G401.6 (cell line): ENCODE measurements around the gene NFATC2IP.
"Not testable (repeated sequence)": the region's sequence is repeated elsewhere in the genome, so short reads cannot be mapped to it uniquely, and the experiment has no call there.

Source experiments
- FAIRE-seq: peaks from 2 replicates; lab custom pipeline; 2012; peaks lifted over from hg19 to GRCh38; lab: Jason Lieb, UNC

NFATC2IP gene

DNA sequence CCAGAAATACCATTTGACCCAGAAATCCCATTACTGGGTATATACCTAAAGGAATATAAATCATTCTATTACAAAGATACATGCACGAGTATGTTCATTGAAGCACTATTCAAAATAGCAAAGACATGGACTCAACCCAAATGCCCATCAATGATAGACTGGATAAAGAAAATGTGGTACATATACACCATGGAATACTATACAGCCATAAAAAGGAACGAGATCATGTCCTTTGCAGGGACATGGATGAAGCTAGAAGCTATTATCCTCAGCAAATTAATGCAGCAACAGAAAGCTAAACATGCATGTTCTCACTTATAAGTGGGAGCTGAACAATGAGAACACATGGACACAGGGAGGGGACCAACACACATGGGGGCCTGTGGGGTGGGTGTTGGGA, 24.5 kb upstream of the NFATC2IP start:
- not testable (repeated sequence) for FAIRE-seq

- no peak for FAIRE-seq
These were observed 22.9 kb upstream of the NFATC2IP start for GRCh38 chr16:28927815-28928214.

- FAIRE-seq, result no peak
These were observed 20.5 kb upstream of the NFATC2IP start for GRCh38 chr16:28930203-28930602.

GRCh38 chr16:28930652-28931051, 20.1 kb upstream of the NFATC2IP start:
- FAIRE-seq, result no peak

DNA sequence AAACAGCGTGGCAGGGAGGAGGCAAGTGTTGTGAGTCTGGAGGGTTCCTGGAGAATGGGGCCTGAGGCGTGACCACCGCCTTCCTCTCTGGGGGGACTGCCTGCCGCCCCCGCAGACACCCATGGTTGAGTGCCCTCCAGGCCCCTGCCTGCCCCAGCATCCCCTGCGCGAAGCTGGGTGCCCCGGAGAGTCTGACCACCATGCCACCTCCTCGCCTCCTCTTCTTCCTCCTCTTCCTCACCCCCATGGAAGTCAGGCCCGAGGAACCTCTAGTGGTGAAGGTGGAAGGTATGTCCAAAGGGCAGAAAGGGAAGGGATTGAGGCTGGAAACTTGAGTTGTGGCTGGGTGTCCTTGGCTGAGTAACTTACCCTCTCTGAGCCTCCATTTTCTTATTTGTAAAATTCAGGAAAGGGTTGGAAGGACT, 18.9 kb upstream of the NFATC2IP start, which contains the start of gene CD19:
TSS of gene CD19 (plus strand) at position 171 of the 425 bp plus-strand sequence. CDS start at position 201, 30 bp downstream.
- FAIRE-seq, result no peak

GRCh38 chr16:28932339-28933141, 18.2 kb upstream of the NFATC2IP start:
- no peak for FAIRE-seq

DNA sequence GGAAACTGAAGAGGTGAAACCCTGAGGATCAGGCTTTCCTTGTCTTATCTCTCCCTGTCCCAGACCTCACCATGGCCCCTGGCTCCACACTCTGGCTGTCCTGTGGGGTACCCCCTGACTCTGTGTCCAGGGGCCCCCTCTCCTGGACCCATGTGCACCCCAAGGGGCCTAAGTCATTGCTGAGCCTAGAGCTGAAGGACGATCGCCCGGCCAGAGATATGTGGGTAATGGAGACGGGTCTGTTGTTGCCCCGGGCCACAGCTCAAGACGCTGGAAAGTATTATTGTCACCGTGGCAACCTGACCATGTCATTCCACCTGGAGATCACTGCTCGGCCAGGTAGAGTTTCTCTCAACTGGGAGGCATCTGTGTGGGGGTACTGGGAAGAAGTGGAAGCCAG, 17.6 kb upstream of the NFATC2IP start:
- no peak for FAIRE-seq

GRCh38 chr16:28935346-28935745, 15.4 kb upstream of the NFATC2IP start:
- FAIRE-seq, result no peak

- FAIRE-seq, result no peak
These were observed 14.6 kb upstream of the NFATC2IP start for GRCh38 chr16:28935924-28936783.

GRCh38 chr16:28936784-28937155, 14.0 kb upstream of the NFATC2IP start:
- no peak for FAIRE-seq

GRCh38 chr16:28937222-28937876, 13.4 kb upstream of the NFATC2IP start:
- no peak for FAIRE-seq

- no peak for FAIRE-seq
These were observed 12.0 kb upstream of the NFATC2IP start for GRCh38 chr16:28938721-28939120.

DNA sequence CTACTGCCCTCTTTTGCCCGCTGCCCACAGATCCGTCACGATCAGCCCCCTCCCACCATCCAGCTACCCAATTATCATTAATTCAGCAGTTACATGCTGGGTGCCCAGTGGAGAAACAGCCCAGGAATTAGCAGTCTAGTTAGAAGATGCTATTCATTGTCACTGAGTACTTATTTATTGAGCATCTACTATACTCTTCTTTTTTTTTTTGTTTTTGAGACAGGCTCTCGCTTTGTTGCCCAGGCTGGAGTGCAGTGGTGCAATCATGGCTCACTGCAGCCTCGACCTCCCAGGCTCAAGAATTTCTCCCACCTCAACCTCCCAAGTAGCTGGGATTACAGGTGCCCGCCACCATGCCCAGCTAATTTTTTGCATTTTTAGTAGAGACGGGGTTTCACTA, 10.9 kb upstream of the NFATC2IP start:
- not testable (repeated sequence) for FAIRE-seq

DNA sequence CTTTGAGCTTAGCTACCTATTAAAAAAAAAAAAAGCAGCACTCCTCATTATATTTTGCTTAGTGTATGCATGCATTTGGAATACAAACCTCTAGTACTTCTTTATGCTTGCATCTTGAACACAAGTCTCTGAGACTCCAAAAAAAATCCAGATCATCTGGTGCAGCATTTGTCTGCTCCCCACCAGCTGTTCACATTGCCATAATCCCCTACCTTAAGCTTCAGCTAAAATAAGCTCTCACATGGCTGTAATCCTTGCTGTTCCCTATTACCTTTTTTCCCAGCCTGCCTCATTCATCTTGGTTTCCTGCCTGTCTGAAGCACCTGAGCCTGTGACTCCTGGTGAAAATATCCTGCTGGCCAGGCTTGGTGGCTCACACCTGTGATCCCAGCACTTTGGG, 7.5 kb upstream of the NFATC2IP start:
- FAIRE-seq, result no peak

DNA sequence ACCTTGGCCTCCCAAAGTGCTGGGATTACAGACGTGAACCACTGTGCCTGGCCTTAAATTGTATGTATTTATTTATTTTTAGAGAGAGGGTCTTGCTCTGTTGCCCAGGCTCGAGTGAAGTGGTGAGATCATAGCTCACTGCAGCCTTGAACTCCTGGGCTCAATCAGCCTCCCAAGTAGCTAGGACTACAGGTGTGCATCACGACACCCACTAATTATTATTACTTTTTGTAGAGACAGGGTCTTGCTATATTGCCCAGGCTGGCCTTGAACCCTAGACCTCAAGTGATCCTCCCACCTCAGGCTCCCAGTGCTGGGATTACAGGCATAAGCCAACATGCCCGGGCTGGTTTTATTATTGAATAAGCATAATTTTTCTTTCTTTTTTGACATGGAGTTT, 4.1 kb upstream of the NFATC2IP start:
- FAIRE-seq, result no peak

DNA sequence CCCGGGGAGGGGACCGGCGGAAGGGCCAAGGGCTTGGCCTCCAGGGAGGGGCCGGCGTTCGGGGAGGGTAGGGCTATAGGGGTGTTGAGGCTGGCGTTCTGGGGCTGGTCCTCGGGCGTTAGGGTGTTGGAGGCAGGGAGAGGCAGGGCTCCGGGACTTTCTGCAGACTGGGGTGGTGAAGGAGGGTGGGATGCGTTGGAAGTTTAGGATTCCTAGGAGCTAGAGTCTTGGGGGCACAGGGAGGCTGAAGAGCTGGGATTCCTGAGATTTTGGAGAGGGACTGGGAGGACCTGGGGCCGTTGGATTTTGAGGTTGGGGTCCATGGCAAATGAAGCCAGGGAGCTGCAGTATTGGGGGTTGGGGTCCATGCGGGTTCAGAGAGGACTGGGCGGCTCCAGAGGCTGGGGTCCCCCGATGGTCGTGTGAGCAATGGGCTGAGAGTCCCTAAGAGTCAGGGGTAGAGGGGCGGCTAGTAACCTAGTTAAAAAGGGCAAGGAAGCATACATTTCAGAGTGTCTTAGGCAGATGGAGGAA, 740 bp downstream of the NFATC2IP start:
- no peak for FAIRE-seq

- FAIRE-seq, result no peak
These were observed 7.5 kb downstream of the NFATC2IP start for GRCh38 chr16:28958216-28958615.

DNA sequence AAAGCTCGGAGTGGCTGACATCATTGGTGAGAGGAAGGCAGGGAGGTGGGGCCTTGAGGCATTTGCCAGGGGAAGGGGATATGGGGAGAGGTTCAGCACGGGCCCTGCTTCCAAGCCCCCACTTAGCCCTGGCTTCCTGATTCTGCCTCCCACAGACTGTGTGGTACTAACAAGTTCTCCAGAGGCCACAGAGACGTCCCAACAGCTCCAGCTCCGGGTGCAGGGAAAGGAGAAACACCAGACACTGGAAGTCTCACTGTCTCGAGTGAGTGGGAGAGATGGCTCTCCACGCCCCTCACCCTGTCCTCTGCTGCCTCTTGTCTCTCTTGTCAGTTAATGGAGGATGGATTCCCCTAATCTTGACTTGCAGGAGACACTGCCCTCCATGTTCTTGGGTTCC, 8.1 kb downstream of the NFATC2IP start:
- FAIRE-seq, result no peak

DNA sequence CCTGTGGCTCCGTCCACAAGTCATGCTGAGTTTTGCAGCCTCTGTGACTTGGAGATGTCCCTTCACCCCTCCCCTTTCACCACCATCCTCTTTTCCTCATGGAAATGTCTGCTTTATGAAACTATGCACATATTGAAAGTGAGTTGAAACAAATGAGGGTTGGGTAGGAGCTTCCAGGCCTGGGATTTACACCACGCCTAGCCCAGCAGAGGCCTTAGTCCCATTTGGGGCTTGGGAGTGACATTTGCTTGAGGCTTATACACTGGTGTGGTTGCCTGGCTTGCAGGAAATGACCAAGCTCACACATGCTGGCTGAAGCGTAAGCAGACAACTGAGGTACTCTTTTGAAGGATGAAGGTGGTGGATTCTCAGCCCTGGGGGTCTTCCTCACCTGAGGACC, 13.3 kb downstream of the NFATC2IP start:
- no peak for FAIRE-seq

DNA sequence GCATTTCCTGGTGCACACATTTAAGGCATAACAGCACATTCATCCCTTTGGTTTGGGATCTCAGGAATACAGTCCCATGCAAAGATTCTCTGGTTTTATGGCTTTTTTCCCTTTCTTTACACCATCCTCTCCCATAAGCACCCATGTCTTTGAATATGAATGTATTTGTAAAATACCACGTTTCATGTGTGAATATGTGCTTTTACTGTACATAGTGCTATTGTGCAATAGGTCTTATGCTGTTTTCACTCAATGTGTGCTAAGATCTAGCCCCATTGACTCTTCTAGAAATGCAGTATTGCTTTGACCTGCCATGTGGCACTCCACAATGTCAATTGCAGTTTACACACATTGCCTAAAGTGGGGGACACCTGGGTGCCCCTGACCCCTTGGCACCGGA, 13.8 kb downstream of the NFATC2IP start:
- FAIRE-seq, result no peak

- FAIRE-seq, result no peak
These were observed 16.4 kb downstream of the NFATC2IP start for GRCh38 chr16:28967156-28967555.

- FAIRE-seq, result not testable (repeated sequence)
These were observed 19.0 kb downstream of the NFATC2IP start for GRCh38 chr16:28969696-28970095.
